RPMI7951 (cell line): ENCODE data around the gene RGS16. TPM values are rescaled to one million over a fixed set of nuclear protein-coding genes. Genes with fewer than 3 reads are reported as not detected.
A peak's percentile ranks its signal among the peaks of the same experiment; 100 is the strongest.

Source experiments
- DNase-seq: peaks from one replicate; pipeline ENCODE4 v3.0.0-alpha.2; 2012; ENCODE audit warnings: low read depth
- total RNA-seq: library from RNA; depleted of rRNA; stranded (reverse); fragments of >200 nt; shearing (Covaris generic); gene quantifications from 2 replicates; pipeline ENCODE4 v1.2.3, GENCODE V29; 2014

Gene RGS16
- total RNA-seq, 1 experiment from 2014 or later, result 4.6 TPM

- DNase-seq, result no peak
Observed at GRCh38 chr1:182629499-182630096, 25.4 kb upstream of the RGS16 start.

DNA sequence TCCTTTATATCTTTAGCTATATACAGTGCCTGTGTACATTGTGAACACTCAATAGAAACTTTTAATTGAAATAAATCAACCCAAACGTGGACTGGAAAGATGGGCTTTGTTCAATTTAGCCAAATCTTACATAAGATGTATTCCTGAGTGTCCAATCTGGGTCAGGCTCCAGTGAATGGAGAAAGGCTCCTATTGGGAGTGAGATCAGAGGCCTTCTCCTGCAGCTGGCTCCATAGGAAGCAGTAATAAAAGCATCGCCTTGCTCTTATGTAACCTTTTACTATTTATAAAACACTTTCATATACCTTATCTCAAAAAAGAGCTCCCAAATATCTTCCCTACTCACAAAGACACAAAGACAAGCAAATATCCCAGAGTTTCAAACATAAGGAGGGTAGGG, 24.9 kb upstream of the RGS16 start:
- no peak for DNase-seq

- DNase-seq, result no peak
Observed at GRCh38 chr1:182628657-182629056, 24.5 kb upstream of the RGS16 start.

DNA sequence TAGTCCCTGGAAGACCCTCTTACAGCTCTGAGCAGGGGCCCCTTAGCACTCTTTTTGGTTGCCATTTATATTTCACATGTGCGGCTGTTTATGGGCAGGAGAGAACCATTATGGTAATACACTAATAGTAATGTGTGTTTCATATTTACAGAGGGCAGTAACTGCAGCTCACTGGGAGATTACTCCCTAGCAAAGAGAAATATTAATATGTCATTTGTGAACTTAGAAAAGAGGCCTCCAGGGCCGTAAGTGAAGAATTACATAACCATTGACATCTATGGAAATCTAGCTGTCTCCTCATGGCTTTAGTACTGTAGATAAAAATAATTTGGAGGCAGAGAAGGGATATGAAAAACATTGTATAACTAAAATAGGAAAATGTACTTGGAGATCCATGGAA, 23.4 kb upstream of the RGS16 start:
- DNase-seq, result no peak

DNA sequence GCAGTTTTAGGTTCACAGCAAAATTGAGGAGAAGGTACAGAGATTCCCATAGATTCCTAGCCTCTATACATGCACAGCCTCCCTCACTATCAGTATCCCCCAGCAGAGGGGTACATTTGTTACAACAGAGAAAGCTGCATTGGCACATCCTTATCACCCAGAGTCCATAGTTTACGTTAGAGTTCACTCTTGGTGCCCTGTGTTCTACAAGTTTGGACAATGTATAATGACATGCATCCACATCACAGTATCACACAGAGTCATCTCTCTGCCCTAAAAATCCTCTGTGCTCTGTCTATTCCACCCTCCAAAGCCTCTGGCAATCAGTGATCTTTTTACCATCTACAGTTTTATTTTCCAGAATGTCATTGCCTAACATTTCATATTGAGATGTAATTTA, 22.3 kb upstream of the RGS16 start:
- DNase-seq, result no peak

GRCh38 chr1:182625719-182626504, 21.7 kb upstream of the RGS16 start:
- peak; percentile 44 for DNase-seq

DNA sequence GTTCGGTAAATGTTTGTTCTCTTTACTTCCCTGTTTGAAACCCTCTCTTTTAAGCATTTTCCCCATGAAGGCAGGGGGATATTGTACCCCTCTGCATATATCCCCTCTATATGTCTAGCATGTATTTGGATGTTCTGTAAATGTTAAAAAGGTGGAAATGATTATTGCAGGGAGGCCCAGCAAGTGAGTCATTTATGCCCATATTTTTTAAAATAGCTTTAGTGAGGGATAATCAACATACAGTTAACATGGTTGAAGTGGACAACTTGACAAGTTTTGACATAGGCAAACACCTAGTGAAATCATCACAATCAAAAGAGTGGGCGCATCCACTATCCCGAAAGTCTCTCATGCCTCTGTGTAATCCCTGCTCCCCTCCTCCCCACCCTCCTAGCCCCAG, 20.8 kb upstream of the RGS16 start:
- no peak for DNase-seq

GRCh38 chr1:182624577-182624976, 20.4 kb upstream of the RGS16 start:
- no peak for DNase-seq

DNA sequence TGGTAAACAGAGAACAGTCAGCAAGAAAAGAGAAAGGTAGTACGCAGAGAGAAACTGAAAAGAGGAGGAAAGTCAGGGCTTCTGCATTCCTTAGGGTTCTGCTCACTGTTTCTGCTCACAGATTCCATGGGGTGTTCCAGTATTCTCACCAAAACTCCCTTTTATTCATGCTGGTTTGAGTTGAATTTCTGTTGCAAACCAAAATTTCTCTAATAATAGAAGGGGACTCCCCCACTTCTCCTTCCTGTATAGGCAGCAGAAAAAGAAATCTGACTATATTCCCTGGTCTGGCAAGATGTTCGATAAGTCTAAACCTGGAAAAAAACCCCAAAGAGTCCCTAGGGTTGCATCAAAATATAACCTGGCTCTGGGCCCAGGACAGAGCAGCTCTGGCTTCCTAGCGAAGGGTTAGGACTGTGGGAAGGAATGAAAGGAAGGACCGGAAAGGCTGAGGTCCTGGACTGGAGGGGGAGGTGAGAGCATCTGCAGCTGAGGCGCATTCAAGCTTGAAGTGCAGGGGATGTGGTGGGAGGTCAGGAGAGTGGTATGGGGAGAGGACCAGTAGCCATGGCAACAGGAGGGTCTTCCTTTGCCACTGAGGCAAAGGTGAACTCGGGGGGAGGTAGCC, 18.8 kb upstream of the RGS16 start:
- DNase-seq, result no peak

DNA sequence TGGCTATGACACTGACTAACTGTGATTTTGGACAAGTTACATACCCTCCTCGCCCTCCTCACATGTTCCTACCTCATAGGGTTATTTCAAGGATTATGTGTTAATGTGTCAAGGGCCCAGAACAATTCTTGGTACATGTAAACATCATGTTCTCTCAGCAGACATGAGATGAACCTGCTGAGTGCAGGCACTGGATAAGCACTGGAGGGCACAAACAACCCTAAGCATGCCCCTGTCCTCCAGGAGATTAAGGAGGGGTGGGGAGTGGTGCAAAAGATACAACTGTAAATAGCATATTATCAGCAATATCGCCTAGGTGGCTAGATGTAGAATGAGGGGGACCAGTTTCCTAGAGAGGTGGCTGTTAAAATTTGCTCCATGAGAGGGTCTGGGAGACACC, 17.7 kb upstream of the RGS16 start:
- DNase-seq, result no peak

GRCh38 chr1:182620924-182621585, 16.9 kb upstream of the RGS16 start:
- DNase-seq, result no peak

DNA sequence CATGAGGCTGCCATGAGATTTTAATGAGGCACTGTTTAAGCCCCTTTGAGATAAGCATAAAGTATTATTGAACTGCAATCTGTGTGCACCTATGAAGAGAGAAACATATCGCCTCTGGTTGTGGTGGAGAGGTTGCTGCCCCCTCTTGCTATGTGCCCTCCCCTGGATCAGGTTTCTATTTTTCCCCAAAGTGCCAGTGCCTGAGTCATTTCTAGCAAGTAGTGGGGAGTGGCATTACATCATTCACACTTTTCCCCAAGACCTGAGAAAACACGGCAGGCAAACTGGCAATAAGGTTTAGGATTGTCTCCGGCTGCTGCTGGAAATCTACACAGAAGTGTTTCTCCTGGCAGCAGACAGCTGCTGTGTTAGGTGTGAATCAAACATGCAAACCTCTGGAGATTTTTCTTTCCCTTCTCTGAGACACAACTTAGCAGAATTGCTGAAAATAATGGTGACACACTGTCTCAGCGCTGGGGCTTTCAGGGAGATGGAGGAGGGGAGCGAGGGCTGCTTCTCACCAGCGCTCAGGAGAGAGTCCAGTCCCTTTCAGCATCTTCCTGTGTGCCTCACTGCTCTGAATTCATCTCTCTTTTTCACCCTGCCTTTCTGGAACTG, 13.7 kb upstream of the RGS16 start:
- DNase-seq, result peak; percentile 41

- no peak for DNase-seq
Observed at GRCh38 chr1:182617014-182617429, 12.8 kb upstream of the RGS16 start.

DNA sequence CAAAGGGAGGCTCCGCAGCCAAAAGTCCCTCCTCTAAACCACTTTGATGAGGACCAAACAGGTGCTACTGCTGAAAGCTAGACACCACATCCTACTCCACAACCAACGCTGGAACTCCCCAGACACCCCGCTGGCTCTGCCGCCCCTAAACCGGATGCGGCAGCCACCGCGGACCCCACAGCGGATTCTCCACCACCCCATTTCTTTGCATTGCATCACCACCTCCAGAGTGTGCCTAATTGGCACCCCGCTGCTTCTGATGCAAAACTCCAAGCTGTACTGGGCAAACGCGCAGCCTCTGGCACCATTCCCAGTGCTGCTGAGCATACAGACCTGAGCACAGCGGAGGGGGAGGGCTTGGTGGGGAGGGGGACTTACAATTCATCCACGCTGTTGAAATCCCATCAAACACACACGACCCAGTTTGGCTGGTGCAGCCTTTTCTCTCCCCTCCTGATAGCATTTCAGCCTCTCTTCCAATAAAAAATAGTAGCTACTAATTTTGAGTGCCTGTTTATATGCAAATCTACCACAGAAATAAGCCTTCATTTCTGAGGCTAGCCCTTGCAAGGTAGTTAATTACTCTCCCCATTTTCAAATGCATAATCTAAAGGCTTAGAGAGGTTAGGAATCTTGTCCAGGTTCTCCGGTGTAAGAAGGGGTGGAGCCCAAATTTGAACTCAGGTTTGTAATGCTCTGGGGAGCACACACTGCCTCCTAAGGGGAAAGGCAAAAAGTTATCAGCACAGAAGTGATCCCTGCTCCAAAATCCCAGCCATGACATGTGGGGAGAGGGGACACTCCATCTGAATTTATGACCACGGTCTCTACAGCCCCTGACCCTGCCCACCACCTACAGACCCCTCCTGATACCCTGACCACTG, 12.2 kb upstream of the RGS16 start:
- DNase-seq, result peak; percentile 52

DNA sequence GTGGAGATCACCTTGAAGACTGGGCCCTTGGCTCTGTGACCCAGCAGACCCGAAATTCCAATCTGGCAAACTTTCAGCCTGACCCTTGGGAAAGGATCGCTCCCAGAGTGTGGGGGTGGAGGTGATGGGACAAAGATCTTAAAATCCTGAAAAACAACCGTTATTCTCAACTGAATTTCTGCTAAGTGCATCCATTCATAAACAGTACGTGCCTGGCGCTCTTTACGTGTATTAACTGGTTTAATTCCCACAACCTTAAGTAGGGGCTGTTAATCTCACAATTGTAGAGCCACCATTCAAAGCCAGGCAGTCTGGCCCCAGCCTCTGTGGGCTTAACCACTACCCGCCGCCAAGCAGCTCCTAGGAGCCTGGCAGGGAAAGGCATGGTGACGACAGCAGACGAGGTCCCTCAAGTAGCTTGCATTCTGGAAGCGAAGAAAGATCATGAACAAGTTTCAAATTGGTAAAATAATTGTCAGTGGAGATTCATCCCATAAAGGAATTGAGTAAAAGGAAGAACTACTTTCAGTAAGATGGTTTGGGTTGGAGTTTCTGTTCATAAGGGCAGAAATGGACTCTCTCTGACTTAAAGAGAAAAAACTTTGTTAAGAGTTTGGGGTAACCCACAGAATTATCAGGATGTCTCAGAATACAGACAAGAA, 11.4 kb upstream of the RGS16 start:
- DNase-seq, result peak; percentile 29

GRCh38 chr1:182614796-182615454, 10.7 kb upstream of the RGS16 start:
- peak; percentile 95 for DNase-seq

DNA sequence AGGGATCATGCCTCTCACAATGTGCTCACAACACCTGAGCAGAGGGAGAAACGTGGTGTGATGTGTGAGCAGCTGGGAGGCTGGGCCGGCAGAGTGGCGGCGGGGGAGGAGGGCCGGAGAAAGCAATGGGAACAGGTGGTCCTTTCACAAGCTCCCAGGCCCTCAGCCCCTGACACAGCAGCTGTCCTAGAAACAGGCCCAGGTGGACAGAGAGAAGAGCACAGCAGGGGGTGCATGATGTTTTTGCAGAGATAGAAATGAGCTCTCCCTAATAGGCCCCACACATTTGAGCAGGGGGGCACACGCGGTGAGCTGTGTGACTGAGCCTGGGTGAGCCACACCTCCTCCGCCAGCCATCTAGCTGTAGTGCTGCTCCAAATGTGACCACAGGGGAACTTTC, 7.6 kb upstream of the RGS16 start:
- DNase-seq, result no peak

DNA sequence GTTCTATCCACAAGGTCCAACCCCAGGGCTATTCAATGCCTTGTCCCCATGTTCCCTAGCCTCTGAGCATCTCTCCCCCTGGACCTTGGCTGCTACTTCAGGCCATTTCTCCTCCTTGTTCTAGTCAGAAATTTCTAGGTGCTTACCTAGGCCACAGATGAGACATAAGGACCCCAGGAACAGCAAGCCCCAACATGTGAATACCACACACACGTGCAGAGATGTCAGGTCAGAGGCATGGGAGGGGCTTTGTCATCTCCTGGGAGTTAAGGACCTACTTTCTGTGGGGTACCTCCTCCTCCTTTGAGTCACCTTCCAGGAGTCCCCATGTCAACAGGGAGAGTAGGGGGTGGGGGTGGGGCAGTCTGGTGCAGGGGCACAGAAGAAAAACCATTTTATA, 7.1 kb upstream of the RGS16 start:
- DNase-seq, result no peak

- DNase-seq, result no peak
Observed at GRCh38 chr1:182610606-182611194, 6.5 kb upstream of the RGS16 start.
